Measurements from ENCODE around the gene COX18. TPM values are rescaled to one million over a fixed set of nuclear protein-coding genes. Genes with fewer than 3 reads are reported as not detected.

COX18 gene
- total RNA-seq, 4 donors from 2014 or later, result 16.7 to 24.5 (median 22.1) TPM

- no peaks in the 10 kb centered on the region for H3K27me3 ChIP-seq
- no peaks in the 10 kb centered on the region for H3K4me1 ChIP-seq
- no peak overlapping the region for H3K27ac ChIP-seq
- DNase-seq (ENCODE audit: low spot score in 2 of 2), result no peak
- TF ChIP-seq EP300 (IDR thresholded peaks at IDR 0.05) (no peak), POLR2A (IDR thresholded peaks at IDR 0.05) (no peak), CTCF (IDR thresholded peaks at IDR 0.05) (no peak)
- no peak overlapping the region for H3K4me3 ChIP-seq
- 93 to 100% methylated on average over 2 to 4 of the region's 4 CpGs for WGBS, 2 donors
- peaks cover 0 to 15% (median 0%) of the 10 kb centered on the region in 4 donors for H3K9me3 ChIP-seq
- no peaks in the 10 kb centered on the region for H3K36me3 ChIP-seq
Measured at GRCh38 chr4:73010789-73011628, 58.5 kb downstream of the COX18 start.

GRCh38 chr4:73007526-73008100 lies 61.9 kb downstream of the COX18 start:
- Histone ChIP-seq H3K27ac (no peak overlapping the region), H3K9me3 (peaks cover 0 to 15% (median 0%) of the 10 kb centered on the region in 4 donors), H3K4me3 (no peak overlapping the region), H3K27me3 (no peaks in the 10 kb centered on the region), H3K36me3 (no peaks in the 10 kb centered on the region), H3K4me1 (no peaks in the 10 kb centered on the region)
- DNase-seq (ENCODE audit: low spot score in 2 of 2), result no peak
- WGBS, 2 donors, result 93 to 95% methylated on average over 1 of the region's 1 CpG
- no peak for TF ChIP-seq CTCF (IDR thresholded peaks at IDR 0.05)
- TF ChIP-seq POLR2A (IDR thresholded peaks at IDR 0.05), result no peak
- TF ChIP-seq EP300 (IDR thresholded peaks at IDR 0.05), result no peak

- H3K36me3 ChIP-seq, result no peaks in the 10 kb centered on the region
- no peaks in the 10 kb centered on the region for H3K4me1 ChIP-seq
- no peak overlapping the region for H3K27ac ChIP-seq
- H3K4me3 ChIP-seq, result no peak overlapping the region
- peaks cover 0 to 3% (median 0%) of the 10 kb centered on the region in 4 donors for H3K9me3 ChIP-seq
- TF ChIP-seq POLR2A (IDR thresholded peaks at IDR 0.05) (no peak), CTCF (IDR thresholded peaks at IDR 0.05) (no peak), EP300 (IDR thresholded peaks at IDR 0.05) (no peak)
- no peak for DNase-seq (ENCODE audit: low spot score in 2 of 2)
- H3K27me3 ChIP-seq, result no peaks in the 10 kb centered on the region
- WGBS, 2 donors, result 87 to 88% methylated on average over 6 of the region's 6 CpGs
Measured at GRCh38 chr4:73006286-73006990, 63.1 kb downstream of the COX18 start.

GRCh38 chr4:73005514-73005913 lies 64.0 kb downstream of the COX18 start:
- Histone ChIP-seq H3K27ac (no peak overlapping the region), H3K9me3 (no peaks in the 10 kb centered on the region), H3K27me3 (no peaks in the 10 kb centered on the region), H3K4me1 (no peaks in the 10 kb centered on the region), H3K36me3 (no peaks in the 10 kb centered on the region), H3K4me3 (no peak overlapping the region)
- DNase-seq (ENCODE audit: low spot score in 2 of 2), result no peak
- TF ChIP-seq CTCF (IDR thresholded peaks at IDR 0.05) (no peak), POLR2A (IDR thresholded peaks at IDR 0.05) (no peak), EP300 (IDR thresholded peaks at IDR 0.05) (no peak)
- 65 to 76% methylated on average over 1 of the region's 1 CpG for WGBS, 2 donors

Small RNA genes lying within 50 kb of the gene (small RNA-seq; reads per million reads assigned to genes)
- not detected for gene RNU6ATAC5P

Other genes starting within 250 kb of the COX18 start
- gene ANKRD17, start 189.1 kb upstream of the COX18 start, total RNA-seq, result 10 to 100 TPM; 46.5 to 61.8 (median 55.0) TPM

All from tibial nerve (tissue), 4 donors.